Immature natural killer cell (primary cell): ENCODE data around the gene SERPINA3. TPM values are rescaled to one million over a fixed set of nuclear protein-coding genes. Genes with fewer than 3 reads are reported as not detected.

ENCODE experiments used
- DNase-seq, 3 donors: peaks; one replicate each; pipeline ENCODE4 v3.0.0; 2022; ENCODE audit warnings: mixed read lengths in 1 of 3
- H3K27ac Mint-ChIP-seq, 6 donors: one replicate each; pipeline ENCODE4 v1.8.0; 2020; ENCODE audit warnings: mixed read lengths in 6 of 6, mild to moderate bottlenecking in 5 of 6, inconsistent platforms in 4 of 6, moderate library complexity in 3 of 6
- H3K27me3 Mint-ChIP-seq, 3 donors: one replicate each; pipeline ENCODE4 v1.8.0; 2020 to 2021; ENCODE audit warnings: low read depth in 3 of 3, mild to moderate bottlenecking in 3 of 3, mixed read lengths in 3 of 3, moderate library complexity in 3 of 3, inconsistent platforms in 1 of 3
- H3K36me3 Mint-ChIP-seq, 3 donors: one replicate each; pipeline ENCODE4 v1.8.0; 2020; ENCODE audit warnings: mixed read lengths in 3 of 3, inconsistent platforms in 2 of 3, mild to moderate bottlenecking in 2 of 3
- H3K4me1 Mint-ChIP-seq, 2 donors: one replicate each; pipeline ENCODE4 v1.8.0; 2020; ENCODE audit warnings: inconsistent platforms in 2 of 2, mild to moderate bottlenecking in 2 of 2, mixed read lengths in 2 of 2, moderate library complexity in 1 of 2
- H3K4me3 Mint-ChIP-seq, 5 donors: one replicate each; pipeline ENCODE4 v1.8.0; 2020; ENCODE audit warnings: mild to moderate bottlenecking in 5 of 5, mixed read lengths in 5 of 5, inconsistent platforms in 3 of 5, moderate library complexity in 3 of 5
- H3K9me3 Mint-ChIP-seq, 6 donors: one replicate each; pipeline ENCODE4 v1.8.0; 2020; ENCODE audit warnings: mild to moderate bottlenecking in 6 of 6, mixed read lengths in 6 of 6, inconsistent platforms in 4 of 6, moderate library complexity in 3 of 6
- polyA plus RNA-seq, 3 donors: library from polyadenylated mRNA; unstranded; fragments of 300-500 nt; fragmentation: Illumina TruSeq; gene quantifications; one replicate each; pipeline ENCODE4 v1.2.3, GENCODE V29; 2021

The SERPINA3 gene
- polyA plus RNA-seq, 3 donors from 2014 or later = not detected

DNA sequence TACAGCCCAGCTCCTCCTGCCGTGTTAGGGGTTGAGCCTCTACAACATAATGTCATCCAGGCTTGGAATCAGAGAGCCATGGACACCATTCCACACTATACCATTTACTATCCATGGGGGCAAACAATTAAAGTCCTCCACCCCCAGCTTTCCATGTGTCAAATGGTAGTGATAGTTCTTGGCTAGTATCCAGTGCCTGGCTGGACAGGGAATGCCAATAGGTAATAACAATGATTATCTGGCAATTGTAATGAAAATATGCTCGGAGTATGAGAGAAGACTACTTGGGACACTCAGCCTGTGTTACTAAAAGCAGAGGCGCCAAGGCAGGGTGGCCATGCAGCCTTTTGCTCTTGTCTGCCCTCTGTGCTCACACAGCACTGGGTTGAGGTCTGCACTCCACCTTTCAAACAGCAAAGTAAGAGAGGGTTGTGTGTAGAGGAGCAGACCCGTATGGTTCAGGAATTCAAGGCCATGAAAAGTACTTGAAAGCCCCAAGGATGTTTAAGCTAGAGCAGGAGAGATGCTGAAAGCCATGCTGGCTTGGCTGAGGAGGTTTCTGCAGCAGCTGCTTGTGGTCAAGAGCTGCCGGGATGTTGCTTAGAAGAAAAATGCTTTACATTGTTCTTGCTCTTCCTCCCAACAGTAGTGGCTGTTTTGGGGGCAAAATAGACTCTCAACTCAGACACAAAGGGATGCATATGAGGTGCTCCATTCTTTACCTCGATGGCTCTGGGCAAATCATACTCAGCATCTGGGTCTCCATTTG is 10.6 kb downstream of the SERPINA3 start:
- H3K27me3 Mint-ChIP-seq = peaks cover 2 to 8% (median 3%) of the 10 kb centered on the region in 3 donors
- H3K4me1 Mint-ChIP-seq = no peaks in the 10 kb centered on the region
- peaks cover 0 to 14% (median 7%) of the 10 kb centered on the region in 6 donors for H3K9me3 Mint-ChIP-seq
- H3K27ac Mint-ChIP-seq = no peak overlapping the region
- no peak overlapping the region for H3K4me3 Mint-ChIP-seq
- peaks cover 0 to 4% (median 0%) of the 10 kb centered on the region in 3 donors for H3K36me3 Mint-ChIP-seq
- no peak for DNase-seq

DNA sequence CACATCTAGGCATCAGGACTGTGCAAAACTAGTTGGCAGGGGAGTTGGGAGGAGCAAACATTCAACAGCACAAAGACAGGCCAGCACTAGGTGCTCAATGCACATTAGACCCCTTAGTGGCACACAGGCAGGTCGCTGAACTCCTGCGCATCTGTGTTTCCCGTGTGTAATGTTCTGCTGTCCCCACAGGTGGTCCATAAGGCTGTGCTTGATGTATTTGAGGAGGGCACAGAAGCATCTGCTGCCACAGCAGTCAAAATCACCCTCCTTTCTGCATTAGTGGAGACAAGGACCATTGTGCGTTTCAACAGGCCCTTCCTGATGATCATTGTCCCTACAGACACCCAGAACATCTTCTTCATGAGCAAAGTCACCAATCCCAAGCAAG is 11.2 kb downstream of the SERPINA3 start:
- peaks cover 2 to 8% (median 3%) of the 10 kb centered on the region in 3 donors for H3K27me3 Mint-ChIP-seq
- no peak overlapping the region for H3K4me3 Mint-ChIP-seq
- peaks cover 0 to 3% (median 0%) of the 10 kb centered on the region in 3 donors for H3K36me3 Mint-ChIP-seq
- DNase-seq = no peak
- H3K9me3 Mint-ChIP-seq = peaks cover 0 to 8% (median 6%) of the 10 kb centered on the region in 6 donors
- H3K27ac Mint-ChIP-seq = no peak overlapping the region
- H3K4me1 Mint-ChIP-seq = no peaks in the 10 kb centered on the region

- H3K4me3 Mint-ChIP-seq = no peak overlapping the region
- no peaks in the 10 kb centered on the region for H3K36me3 Mint-ChIP-seq
- peaks cover 0 to 2% (median 2%) of the 10 kb centered on the region in 6 donors for H3K9me3 Mint-ChIP-seq
- no peak overlapping the region for H3K27ac Mint-ChIP-seq
- no peaks in the 10 kb centered on the region for H3K4me1 Mint-ChIP-seq
- H3K27me3 Mint-ChIP-seq = peaks cover 2 to 8% (median 3%) of the 10 kb centered on the region in 3 donors
- DNase-seq = no peak
These were observed 11.8 kb downstream of the SERPINA3 start for GRCh38 chr14:94623856-94624499.

DNA sequence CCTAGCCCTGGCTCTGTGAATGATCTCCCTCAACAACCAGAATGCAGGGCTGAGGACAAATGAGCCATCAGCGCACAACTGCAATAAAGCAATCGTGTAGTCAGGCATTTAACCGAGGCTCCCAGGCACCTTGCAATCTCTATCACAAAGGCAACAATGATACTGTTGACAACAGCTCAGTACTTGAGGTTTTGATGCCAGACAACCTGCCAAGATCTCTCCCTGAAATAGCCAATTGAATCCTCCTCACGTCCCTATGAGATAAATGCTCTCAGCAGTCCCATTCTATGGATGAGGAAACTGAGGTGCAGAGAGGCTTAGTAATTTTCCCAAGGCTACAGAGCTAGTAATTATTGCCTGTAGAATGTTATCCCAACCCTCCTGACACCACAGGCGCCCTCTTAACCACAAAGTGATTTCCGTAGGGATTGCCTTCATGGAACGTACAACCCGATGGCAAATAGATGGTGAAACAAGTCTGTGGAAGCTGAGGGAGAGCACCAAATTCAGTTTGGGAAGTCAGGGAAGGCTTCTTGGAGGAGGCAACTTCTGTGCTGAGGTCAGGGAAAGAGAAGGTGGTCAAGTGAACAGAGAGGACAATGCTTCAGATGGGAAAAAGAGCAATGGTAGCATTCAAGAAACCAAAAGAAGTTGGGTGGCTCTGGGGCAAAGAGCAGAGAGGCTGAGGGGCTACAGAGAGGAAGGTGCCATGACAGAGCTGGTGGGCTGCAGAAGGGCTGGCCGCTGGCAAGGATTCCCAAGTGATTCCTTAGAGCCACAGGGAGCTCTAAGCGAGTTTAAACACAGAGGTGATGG is 12.6 kb downstream of the SERPINA3 start:
- no peak for DNase-seq
- H3K36me3 Mint-ChIP-seq = no peaks in the 10 kb centered on the region
- H3K4me1 Mint-ChIP-seq = no peaks in the 10 kb centered on the region
- peaks cover 2 to 11% (median 3%) of the 10 kb centered on the region in 3 donors for H3K27me3 Mint-ChIP-seq
- H3K4me3 Mint-ChIP-seq = no peak overlapping the region
- H3K9me3 Mint-ChIP-seq = peaks cover 0 to 2% (median 0%) of the 10 kb centered on the region in 6 donors
- no peak overlapping the region for H3K27ac Mint-ChIP-seq

GRCh38 chr14:94625353-94625635 is 13.1 kb downstream of the SERPINA3 start:
- H3K36me3 Mint-ChIP-seq = no peaks in the 10 kb centered on the region
- DNase-seq = no peak
- H3K4me1 Mint-ChIP-seq = no peaks in the 10 kb centered on the region
- H3K4me3 Mint-ChIP-seq = no peak overlapping the region
- H3K9me3 Mint-ChIP-seq = no peaks in the 10 kb centered on the region
- no peak overlapping the region for H3K27ac Mint-ChIP-seq
- H3K27me3 Mint-ChIP-seq = peaks cover 1 to 12% (median 3%) of the 10 kb centered on the region in 3 donors

DNA sequence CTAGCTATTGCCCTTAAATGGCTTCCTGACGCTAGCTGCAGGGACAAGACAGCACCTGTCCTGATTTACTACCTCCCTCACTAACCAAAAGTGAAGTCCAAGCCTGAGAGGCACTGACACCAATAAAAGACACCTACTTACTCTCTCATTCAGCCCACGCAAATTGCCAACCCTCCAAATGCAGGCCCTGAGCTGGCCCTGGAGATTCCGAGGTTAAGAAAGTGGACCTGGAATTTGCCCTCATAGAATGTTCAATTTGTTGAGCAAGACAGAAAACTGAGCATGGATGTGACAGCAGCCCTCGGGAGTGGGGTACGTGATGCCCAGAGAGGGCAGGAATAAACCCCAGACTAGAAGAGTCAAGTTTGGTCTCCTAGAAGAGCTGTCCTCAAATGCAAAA is 16.4 kb downstream of the SERPINA3 start:
- no peak for DNase-seq
- H3K36me3 Mint-ChIP-seq = no peaks in the 10 kb centered on the region
- H3K27me3 Mint-ChIP-seq = peaks cover 0 to 5% (median 0%) of the 10 kb centered on the region in 3 donors
- no peaks in the 10 kb centered on the region for H3K4me1 Mint-ChIP-seq
- no peaks in the 10 kb centered on the region for H3K9me3 Mint-ChIP-seq
- no peak overlapping the region for H3K4me3 Mint-ChIP-seq
- H3K27ac Mint-ChIP-seq = no peak overlapping the region

DNA sequence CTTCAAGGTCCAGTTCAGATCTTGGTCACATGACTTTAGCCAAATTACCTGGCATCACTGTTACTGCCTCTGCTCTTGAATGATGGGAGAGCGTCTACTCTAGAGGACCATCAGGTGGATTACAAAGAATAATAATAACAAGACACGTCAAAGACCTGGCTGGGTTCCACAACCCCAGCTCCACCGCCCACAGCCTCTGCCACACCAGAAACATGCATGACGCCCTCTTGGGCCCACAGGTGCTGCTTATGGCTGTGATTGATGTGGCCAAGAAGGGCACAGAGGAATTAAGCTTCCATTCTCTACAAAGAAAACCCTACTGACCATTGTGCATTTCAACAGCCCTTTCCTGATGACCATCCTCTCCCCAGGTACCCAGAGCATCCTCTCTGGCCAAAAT is 18.2 kb downstream of the SERPINA3 start:
- H3K4me3 Mint-ChIP-seq = no peak overlapping the region
- H3K36me3 Mint-ChIP-seq = no peaks in the 10 kb centered on the region
- no peak overlapping the region for H3K27ac Mint-ChIP-seq
- DNase-seq = no peak
- no peaks in the 10 kb centered on the region for H3K4me1 Mint-ChIP-seq
- H3K27me3 Mint-ChIP-seq = peaks cover 0 to 7% (median 0%) of the 10 kb centered on the region in 3 donors
- H3K9me3 Mint-ChIP-seq = no peaks in the 10 kb centered on the region

DNA sequence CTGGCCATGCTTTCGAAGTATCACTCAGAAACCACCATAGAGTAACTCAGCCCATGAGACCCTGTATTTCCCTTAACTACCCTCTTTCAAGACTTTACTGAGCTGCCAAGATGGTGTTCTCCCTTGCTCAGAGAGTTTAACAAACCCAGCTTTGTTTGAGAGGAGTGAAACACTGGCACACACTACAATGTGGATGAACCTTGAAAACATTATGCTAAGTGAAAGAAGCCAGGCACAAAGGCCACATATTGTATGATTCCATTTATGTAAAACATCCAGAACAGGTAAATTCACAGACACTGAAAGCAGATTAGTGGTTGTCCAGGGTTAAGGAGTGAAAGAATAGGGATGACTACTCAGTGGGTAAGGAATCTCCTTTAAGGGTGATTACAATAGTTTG is 18.9 kb downstream of the SERPINA3 start:
- no peak for DNase-seq
- H3K36me3 Mint-ChIP-seq = no peaks in the 10 kb centered on the region
- no peaks in the 10 kb centered on the region for H3K4me1 Mint-ChIP-seq
- peaks cover 0 to 7% (median 0%) of the 10 kb centered on the region in 3 donors for H3K27me3 Mint-ChIP-seq
- no peak overlapping the region for H3K4me3 Mint-ChIP-seq
- no peaks in the 10 kb centered on the region for H3K9me3 Mint-ChIP-seq
- no peak overlapping the region for H3K27ac Mint-ChIP-seq

- Mint-ChIP-seq H3K9me3 (no peaks in the 10 kb centered on the region), H3K36me3 (no peaks in the 10 kb centered on the region), H3K27ac (no peak overlapping the region), H3K4me1 (no peaks in the 10 kb centered on the region), H3K4me3 (no peak overlapping the region), H3K27me3 (peaks cover 0 to 7% (median 0%) of the 10 kb centered on the region in 3 donors)
- no peak for DNase-seq
These were observed 19.5 kb downstream of the SERPINA3 start for GRCh38 chr14:94631536-94632304.

- no peaks in the 10 kb centered on the region for H3K9me3 Mint-ChIP-seq
- peaks cover 0 to 7% (median 0%) of the 10 kb centered on the region in 3 donors for H3K27me3 Mint-ChIP-seq
- no peak overlapping the region for H3K27ac Mint-ChIP-seq
- H3K4me3 Mint-ChIP-seq = no peak overlapping the region
- H3K4me1 Mint-ChIP-seq = no peaks in the 10 kb centered on the region
- H3K36me3 Mint-ChIP-seq = no peaks in the 10 kb centered on the region
- DNase-seq = no peak
These were observed 20.1 kb downstream of the SERPINA3 start for GRCh38 chr14:94632305-94632590.

- H3K36me3 Mint-ChIP-seq = no peaks in the 10 kb centered on the region
- H3K4me1 Mint-ChIP-seq = no peaks in the 10 kb centered on the region
- no peak for DNase-seq
- no peak overlapping the region for H3K4me3 Mint-ChIP-seq
- no peak overlapping the region for H3K27ac Mint-ChIP-seq
- H3K9me3 Mint-ChIP-seq = no peaks in the 10 kb centered on the region
- H3K27me3 Mint-ChIP-seq = peaks cover 0 to 7% (median 0%) of the 10 kb centered on the region in 3 donors
These were observed 20.9 kb downstream of the SERPINA3 start for GRCh38 chr14:94633121-94633520.

GRCh38 chr14:94635154-94635553 is 23.0 kb downstream of the SERPINA3 start:
- peaks cover 0 to 2% (median 0%) of the 10 kb centered on the region in 3 donors for H3K27me3 Mint-ChIP-seq
- H3K4me3 Mint-ChIP-seq = no peak overlapping the region
- H3K27ac Mint-ChIP-seq = no peak overlapping the region
- no peaks in the 10 kb centered on the region for H3K9me3 Mint-ChIP-seq
- no peak for DNase-seq
- H3K4me1 Mint-ChIP-seq = no peaks in the 10 kb centered on the region
- H3K36me3 Mint-ChIP-seq = no peaks in the 10 kb centered on the region

DNA sequence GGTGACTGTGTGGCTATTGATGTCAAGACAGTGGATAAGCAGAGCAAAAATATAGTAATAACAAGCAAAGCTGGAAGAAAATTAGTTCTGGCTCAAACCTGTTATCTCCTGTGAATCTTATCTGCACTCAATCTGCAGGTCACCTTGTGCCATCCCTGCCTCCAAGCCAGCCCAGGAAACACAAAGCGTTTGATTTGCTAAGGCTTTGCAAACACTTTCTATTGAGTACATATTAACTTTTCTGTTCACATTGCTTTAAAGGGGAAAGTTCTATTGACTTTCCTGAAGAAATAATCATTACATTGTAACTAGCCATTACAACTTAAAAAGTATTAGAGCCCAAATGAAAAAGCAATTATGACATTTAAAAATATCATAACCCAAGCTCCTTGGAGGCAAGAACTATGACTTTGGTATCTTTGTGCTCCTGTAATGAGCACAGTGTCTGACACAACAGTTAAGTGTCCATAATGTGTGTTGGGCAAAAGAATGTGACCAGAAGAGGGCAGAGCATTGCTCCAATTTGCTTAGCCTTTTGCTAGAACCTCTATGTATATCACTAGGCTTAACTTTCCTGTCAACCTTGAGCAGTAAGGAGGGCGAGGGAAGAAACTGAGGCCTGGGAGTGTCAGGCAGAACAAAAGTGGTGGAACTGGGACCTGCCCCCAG is 24.7 kb downstream of the SERPINA3 start:
- H3K27me3 Mint-ChIP-seq = peaks cover 0 to 2% (median 0%) of the 10 kb centered on the region in 3 donors
- no peaks in the 10 kb centered on the region for H3K36me3 Mint-ChIP-seq
- H3K4me3 Mint-ChIP-seq = no peak overlapping the region
- no peaks in the 10 kb centered on the region for H3K4me1 Mint-ChIP-seq
- no peak overlapping the region for H3K27ac Mint-ChIP-seq
- H3K9me3 Mint-ChIP-seq = no peaks in the 10 kb centered on the region
- no peak for DNase-seq
